Sciatic nerve (tissue), 2 donors: ENCODE data around the gene PTPN3. TPM values are rescaled to one million over a fixed set of nuclear protein-coding genes. Genes with fewer than 3 reads are reported as not detected.
"Not testable (repeated sequence)": the region's sequence is repeated elsewhere in the genome, so short reads cannot be mapped to it uniquely, and the experiment has no call there.

Experiments
- ATAC-seq: fragments of 200-7000 bp; cut with Tn5 transposase; one replicate; pipeline ENCODE4 v1.9.1; 2020; ENCODE audit warnings: mild to moderate bottlenecking, moderate library complexity
- DNase-seq: peaks from one replicate; pipeline ENCODE4 v3.0.0-alpha.2; 2020; ENCODE audit warnings: low spot score
- intact Hi-C: fragments of 100-400 bp; cut with DNase I; formaldehyde crosslinking; loops from one replicate; pipeline ENCODE4 v1.14.2; 2022
- total RNA-seq: library from RNA; stranded (reverse); fragmentation: NEBNext Ultra II Directional; extraction: Animal tissue kit (Norgen Biotek cat#: 25700); gene quantifications from one replicate; pipeline ENCODE4 v1.2.1, GENCODE V29; 2021
- donor health status: DM: no; HTN: no; CAD: no.
- donor health status: DM: no; HTN: no; CAD: no.

The PTPN3 gene
- total RNA-seq, 1 donor from 2014 or later, result 1.0 TPM

DNA sequence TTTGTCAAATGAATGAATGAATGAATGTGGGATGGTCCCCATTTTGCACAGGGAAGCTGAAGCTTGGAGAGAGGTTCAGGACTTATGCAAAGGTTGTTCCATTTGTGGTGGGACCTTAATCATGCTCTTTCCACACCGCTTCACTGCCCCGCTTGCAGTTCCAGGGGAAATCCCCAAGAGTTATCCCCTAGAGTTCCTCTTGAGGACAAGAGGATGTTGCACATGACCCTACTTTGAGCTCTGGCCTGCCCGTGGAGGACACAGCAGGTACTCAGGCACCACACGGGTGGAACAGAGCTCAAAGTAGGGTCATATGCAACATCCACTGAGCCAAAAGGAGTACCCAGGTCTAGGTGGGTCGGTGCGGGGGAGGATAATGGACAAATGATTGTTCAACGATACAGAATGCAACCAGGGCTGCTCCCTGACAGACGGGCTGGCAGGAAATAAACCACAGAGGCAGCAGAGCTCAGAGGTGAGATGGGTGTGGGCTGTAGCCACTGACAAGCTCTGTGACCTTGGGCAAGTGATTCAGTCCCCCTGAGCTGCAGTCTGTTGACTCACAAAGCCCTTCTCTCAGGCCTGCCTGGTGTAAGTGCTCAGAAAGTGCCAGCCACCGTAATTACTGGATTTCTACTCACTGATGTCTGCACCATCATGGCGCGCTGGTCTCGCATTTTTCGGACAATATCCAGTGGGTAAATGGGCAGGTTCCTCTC lies 116.9 kb downstream of the PTPN3 start:
- no peak for ATAC-seq
- DNase-seq, result no peak
- intact Hi-C loops, result no loop called here

DNA sequence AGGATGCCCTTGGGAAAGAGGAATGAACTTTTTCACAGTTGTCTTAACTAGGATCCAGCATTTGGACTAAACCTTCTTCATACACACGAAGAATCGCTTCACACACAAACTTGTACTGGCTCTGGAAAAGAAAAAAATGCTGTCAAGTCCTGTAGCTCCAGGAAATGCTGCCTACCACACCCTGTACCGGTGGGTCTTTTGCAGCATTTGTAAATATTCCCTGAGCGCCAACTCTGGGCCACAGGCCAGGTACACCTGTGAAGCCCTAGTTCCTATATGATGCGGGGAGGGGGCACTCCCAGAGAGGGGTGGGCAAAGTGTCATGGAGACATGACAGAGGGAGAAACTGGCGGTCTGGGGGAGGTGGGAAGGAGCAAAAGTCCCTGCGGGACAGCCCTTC lies 118.6 kb downstream of the PTPN3 start:
- DNase-seq (no peak), ATAC-seq (no peak)
- intact Hi-C loops, result no loop called here

DNA sequence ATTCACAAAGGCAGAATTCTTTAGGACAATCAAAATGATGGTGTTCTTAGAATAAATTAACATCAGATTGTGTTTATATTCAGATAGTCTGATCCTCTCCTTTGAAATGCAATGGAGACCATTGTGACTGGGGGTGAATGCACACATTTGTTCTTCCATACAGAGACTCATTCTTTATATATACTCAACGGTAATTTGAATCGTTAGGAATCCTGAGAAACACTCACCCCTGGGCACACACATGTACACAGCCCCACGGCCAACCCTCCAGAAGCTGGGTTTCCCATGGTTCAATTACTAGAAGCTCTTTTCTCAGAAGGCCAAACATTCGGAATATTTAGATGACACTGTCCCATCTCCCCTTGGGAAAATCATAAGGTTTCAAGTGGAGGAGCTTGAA lies 119.8 kb downstream of the PTPN3 start:
- intact Hi-C loops, result no loop called here
- ATAC-seq (no peak), DNase-seq (no peak)

- no peak for ATAC-seq
- intact Hi-C loops, result no loop called here
These were observed 125.9 kb downstream of the PTPN3 start for GRCh38 chr9:109372246-109372645.

GRCh38 chr9:109371374-109371773 lies 126.7 kb downstream of the PTPN3 start:
- intact Hi-C loops, result no loop called here
- DNase-seq (no peak), ATAC-seq (no peak)

More at GRCh38 chr9:109372246-109372645, 125.9 kb downstream of the PTPN3 start:
- DNase-seq, result no peak

GRCh38 chr9:109369285-109369684 lies 128.8 kb downstream of the PTPN3 start:
- DNase-seq (no peak), ATAC-seq (no peak)
- intact Hi-C loops, result no loop called here

DNA sequence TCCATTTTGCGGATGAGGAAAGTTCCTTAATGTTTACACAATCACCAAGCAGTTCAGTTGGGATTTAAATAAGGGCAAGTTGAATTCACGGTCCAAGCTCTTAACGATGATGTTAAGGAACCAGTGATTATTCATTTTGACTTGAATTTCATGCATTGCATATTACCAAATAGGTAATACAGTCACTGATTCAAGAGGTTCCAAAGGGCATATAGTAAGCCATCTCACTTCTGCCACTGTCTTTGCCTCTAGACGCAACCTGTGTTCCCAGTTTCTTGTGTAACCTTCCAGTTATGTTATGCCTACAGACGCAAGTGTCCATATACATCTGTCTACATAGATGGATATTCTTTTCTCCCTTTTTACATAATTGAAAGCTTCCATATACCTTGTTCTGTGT lies 137.3 kb downstream of the PTPN3 start:
- intact Hi-C loops, result no loop called here
- DNase-seq (no peak), ATAC-seq (no peak)

GRCh38 chr9:109358968-109359603 lies 139.0 kb downstream of the PTPN3 start:
- ATAC-seq, DNase-seq, intact Hi-C loops: not testable (repeated sequence)

GRCh38 chr9:109355564-109356297 lies 142.4 kb downstream of the PTPN3 start:
- intact Hi-C loops, result no loop called here
- ATAC-seq, result no peak
- DNase-seq, result no peak

DNA sequence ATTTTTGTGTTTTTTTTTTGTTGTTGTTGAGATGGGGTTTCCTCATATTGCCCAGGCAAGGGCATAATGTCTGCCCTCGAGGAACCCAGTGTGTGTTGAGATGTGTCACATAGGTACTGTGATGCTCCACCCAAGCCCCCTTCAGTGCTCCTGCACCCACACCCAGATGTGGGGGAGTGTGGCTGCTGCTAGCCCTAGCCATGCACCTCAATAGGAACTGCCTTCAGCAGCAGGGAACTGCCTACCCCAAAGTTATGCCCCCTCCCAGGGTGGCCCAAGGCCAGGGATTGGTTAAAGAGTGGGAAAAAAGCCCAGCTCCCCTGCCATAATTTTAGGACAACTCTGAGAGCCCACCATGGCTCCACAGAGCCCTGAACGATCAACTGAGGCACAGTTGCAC lies 143.9 kb downstream of the PTPN3 start:
- DNase-seq (no peak), ATAC-seq (no peak)
- intact Hi-C loops, result no loop called here

GRCh38 chr9:109351032-109351431 lies 147.1 kb downstream of the PTPN3 start:
- intact Hi-C loops, result no loop called here

GRCh38 chr9:109349421-109349846 lies 148.7 kb downstream of the PTPN3 start:
- ATAC-seq (peak; percentile 79), DNase-seq (no peak)
- intact Hi-C loops, result no loop called here

More at GRCh38 chr9:109351032-109351431, 147.1 kb downstream of the PTPN3 start:
- DNase-seq (no peak), ATAC-seq (no peak)

- ATAC-seq (no peak), DNase-seq (no peak)
- intact Hi-C loops, result no loop called here
These were observed 151.2 kb downstream of the PTPN3 start for GRCh38 chr9:109346904-109347303.

DNA sequence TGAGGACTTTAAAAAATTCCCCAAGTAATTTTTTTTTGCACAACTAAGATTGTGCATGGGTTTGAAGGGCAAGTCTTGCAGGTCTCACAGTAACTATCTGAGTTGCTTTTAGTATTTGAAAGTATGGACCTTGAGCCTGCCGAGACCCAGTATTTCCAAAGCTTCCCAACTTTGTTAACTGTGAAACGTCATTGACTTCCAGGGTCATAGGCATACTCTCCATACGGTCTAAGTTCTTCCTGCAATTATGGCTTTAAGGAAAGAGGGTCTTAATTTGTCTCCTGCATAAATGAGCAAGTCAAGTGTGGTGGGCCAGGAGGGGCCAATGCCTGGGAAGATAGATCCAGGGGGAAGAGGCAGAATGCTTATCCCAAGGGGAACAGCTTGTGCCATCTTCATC lies 153.2 kb downstream of the PTPN3 start:
- DNase-seq, result no peak
- intact Hi-C loops, result no loop called here
- ATAC-seq, result no peak

GRCh38 chr9:109342878-109343277 lies 155.2 kb downstream of the PTPN3 start:
- ATAC-seq (no peak), DNase-seq (no peak)
- intact Hi-C loops, result no loop called here

- DNase-seq (no peak), ATAC-seq (no peak)
- intact Hi-C loops, result no loop called here
These were observed 156.5 kb downstream of the PTPN3 start for GRCh38 chr9:109341561-109341960.

GRCh38 chr9:109340979-109341378 lies 157.1 kb downstream of the PTPN3 start:
- intact Hi-C loops, ATAC-seq: not testable (repeated sequence)

DNA sequence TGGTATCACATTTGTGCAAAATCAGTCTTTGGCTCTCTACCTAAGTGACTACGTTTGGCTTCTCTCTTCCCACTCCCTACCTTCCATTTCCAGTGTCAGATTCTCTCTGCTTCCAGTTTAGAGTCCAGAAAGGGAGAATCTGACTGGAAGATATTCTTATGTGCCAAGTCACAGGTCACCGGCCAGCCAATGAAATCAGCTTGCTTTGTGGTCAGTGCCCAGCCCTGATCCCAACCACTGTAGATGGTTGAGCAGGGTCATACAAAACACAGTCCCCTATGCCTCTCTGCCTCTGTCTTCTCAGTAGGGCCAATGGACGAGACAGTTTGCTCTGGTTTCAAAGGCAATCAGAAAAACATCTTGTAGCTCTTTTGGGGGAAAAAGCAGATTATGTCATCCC lies 161.7 kb downstream of the PTPN3 start:
- intact Hi-C loops, result no loop called here
- DNase-seq (no peak), ATAC-seq (no peak)

More at GRCh38 chr9:109340979-109341378, 157.1 kb downstream of the PTPN3 start:
- not testable (repeated sequence) for DNase-seq

DNA sequence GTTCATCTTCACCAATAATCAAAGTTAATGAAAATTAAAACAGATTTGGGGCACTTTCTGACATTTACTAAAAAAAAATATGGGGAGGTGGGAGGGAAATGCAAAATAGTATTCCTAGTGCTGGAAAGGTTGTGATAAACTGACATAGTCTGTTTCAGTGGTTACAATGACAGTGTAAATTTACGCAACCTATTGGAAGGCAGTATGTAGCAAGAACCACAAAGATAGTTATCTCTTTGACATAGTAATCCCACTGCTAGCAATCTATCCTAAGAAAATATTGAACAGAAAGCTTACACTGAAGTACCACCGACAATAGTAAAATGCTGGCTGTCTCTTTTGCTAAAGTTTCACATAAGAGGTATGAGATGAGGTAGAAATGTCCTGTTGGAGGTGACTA lies 162.2 kb downstream of the PTPN3 start:
- no peak for ATAC-seq
- intact Hi-C loops, result no loop called here
- DNase-seq, result no peak

DNA sequence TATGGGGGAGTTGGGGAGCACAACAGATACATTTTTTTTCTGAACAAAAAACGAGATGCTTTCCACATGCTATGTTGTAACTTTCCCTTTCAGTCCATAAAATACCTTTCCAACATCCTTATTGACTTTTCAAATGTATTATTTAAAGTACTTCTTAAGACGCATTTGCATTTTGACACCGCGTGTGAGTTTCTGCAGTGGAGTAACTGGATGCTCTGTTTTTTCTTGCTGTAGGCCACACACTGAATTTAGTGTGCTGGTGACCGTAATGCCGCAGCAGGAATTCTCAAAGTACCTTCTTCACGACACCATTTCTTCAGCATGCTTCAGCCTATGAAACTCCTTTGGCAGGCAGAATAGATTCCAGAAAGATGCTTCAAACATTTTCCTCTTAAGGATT lies 163.0 kb downstream of the PTPN3 start:
- ATAC-seq (no peak), DNase-seq (no peak)

More for the DNA sequence above, 163.0 kb downstream of the PTPN3 start:
- intact Hi-C loops, result no loop called here
